Upper lobe of right lung (tissue), 1 donor: Measurements from ENCODE around the gene RASAL2. TPM values are rescaled to one million over a fixed set of nuclear protein-coding genes. Genes with fewer than 3 reads are reported as not detected.

Experiments used
- ATAC-seq: fragments of 200-7000 bp; cut with Tn5 transposase; one replicate; pipeline ENCODE4 v1.9.1; 2020; ENCODE audit warnings: mild to moderate bottlenecking, moderate library complexity
- DNase-seq: peaks from one replicate; pipeline ENCODE4 v3.0.0-alpha.2; 2020
- H3K27ac ChIP-seq: fragments of 200-600 bp; one replicate; pipeline ENCODE4 v1.8.0; 2022
- H3K27me3 ChIP-seq: fragments of 200-600 bp; one replicate; pipeline ENCODE4 v1.8.0; 2022; ENCODE audit warnings: mild to moderate bottlenecking
- H3K36me3 ChIP-seq: fragments of 200-600 bp; one replicate; pipeline ENCODE4 v1.8.0; 2022
- H3K4me1 ChIP-seq: fragments of 200-600 bp; one replicate; pipeline ENCODE4 v1.8.0; 2022
- H3K4me3 ChIP-seq: fragments of 200-600 bp; one replicate; pipeline ENCODE4 v1.8.0; 2022; ENCODE audit warnings: mild to moderate bottlenecking
- H3K9me3 ChIP-seq: fragments of 200-600 bp; one replicate; pipeline ENCODE4 v1.8.0; 2022
- CTCF ChIP-seq: fragments of 200-600 bp; IDR thresholded peaks from one replicate; pipeline ENCODE4 v1.8.0; 2022; ENCODE audit warnings: antibody characterized with exemption
- intact Hi-C: fragments of 100-400 bp; cut with DNase I; formaldehyde crosslinking; loops from one replicate; pipeline ENCODE4 v1.11.0; 2022
- total RNA-seq: library from RNA; stranded (reverse); fragmentation: NEBNext Ultra II Directional; extraction: Animal tissue kit (Norgen Biotek cat#: 25700); gene quantifications from one replicate; pipeline ENCODE4 v1.2.1, GENCODE V29; 2021
- donor health status: DM: no; HTN: yes; CAD: no; lungs with severe emphysema.

The RASAL2 gene
- total RNA-seq, 1 donor from 2014 or later, result 39.4 TPM

GRCh38 chr1:178452013-178452412 lies 358.1 kb downstream of the RASAL2 start:
- no peak for ATAC-seq
- intact Hi-C loops, result no loop called here

GRCh38 chr1:178456472-178456871 lies 362.6 kb downstream of the RASAL2 start:
- DNase-seq, result no peak
- Histone ChIP-seq H3K27ac (no peak overlapping the region), H3K27me3 (no peaks in the 10 kb centered on the region), H3K9me3 (no peaks in the 10 kb centered on the region), H3K36me3 (peaks cover 41% of the 10 kb centered on the region), H3K4me1 (no peaks in the 10 kb centered on the region), H3K4me3 (no peak overlapping the region)
- no peak for TF ChIP-seq CTCF
- ATAC-seq, result no peak
- intact Hi-C loops, result no loop called here

More at GRCh38 chr1:178452013-178452412, 358.1 kb downstream of the RASAL2 start:
- no peak for TF ChIP-seq CTCF
- no peak overlapping the region for H3K27ac ChIP-seq
- H3K9me3 ChIP-seq, result no peaks in the 10 kb centered on the region
- no peak for DNase-seq
- H3K4me1 ChIP-seq, result no peaks in the 10 kb centered on the region
- peaks cover 17% of the 10 kb centered on the region for H3K36me3 ChIP-seq
- H3K27me3 ChIP-seq, result no peaks in the 10 kb centered on the region
- no peak overlapping the region for H3K4me3 ChIP-seq

- no peaks in the 10 kb centered on the region for H3K4me1 ChIP-seq
- ATAC-seq (no peak), DNase-seq (no peak)
- H3K4me3 ChIP-seq, result no peak overlapping the region
- H3K27me3 ChIP-seq, result no peaks in the 10 kb centered on the region
- no peak for TF ChIP-seq CTCF
- intact Hi-C loops, result no loop called here
- H3K36me3 ChIP-seq, result peaks cover 30% of the 10 kb centered on the region
- no peak overlapping the region for H3K27ac ChIP-seq
- no peaks in the 10 kb centered on the region for H3K9me3 ChIP-seq
Measured at GRCh38 chr1:178457651-178458050, 363.7 kb downstream of the RASAL2 start.

GRCh38 chr1:178458203-178458602 lies 364.3 kb downstream of the RASAL2 start:
- DNase-seq, result no peak
- no peak overlapping the region for H3K27ac ChIP-seq
- peaks cover 29% of the 10 kb centered on the region for H3K36me3 ChIP-seq
- no peak for TF ChIP-seq CTCF
- no peaks in the 10 kb centered on the region for H3K9me3 ChIP-seq
- no peaks in the 10 kb centered on the region for H3K27me3 ChIP-seq
- H3K4me3 ChIP-seq, result no peak overlapping the region
- ATAC-seq, result no peak
- intact Hi-C loops, result no loop called here
- H3K4me1 ChIP-seq, result no peaks in the 10 kb centered on the region

- Histone ChIP-seq H3K4me1 (no peaks in the 10 kb centered on the region), H3K36me3 (peaks cover 37% of the 10 kb centered on the region), H3K27ac (no peak overlapping the region), H3K27me3 (no peaks in the 10 kb centered on the region), H3K4me3 (no peak overlapping the region), H3K9me3 (no peaks in the 10 kb centered on the region)
- ATAC-seq (no peak), DNase-seq (no peak)
- intact Hi-C loops, result no loop called here
- no peak for TF ChIP-seq CTCF
Measured at GRCh38 chr1:178461104-178461503, 367.2 kb downstream of the RASAL2 start.

- no peaks in the 10 kb centered on the region for H3K4me1 ChIP-seq
- intact Hi-C loops, result no loop called here
- no peaks in the 10 kb centered on the region for H3K27me3 ChIP-seq
- ATAC-seq (no peak), DNase-seq (no peak)
- H3K36me3 ChIP-seq, result peaks cover 43% of the 10 kb centered on the region
- H3K27ac ChIP-seq, result no peak overlapping the region
- no peak for TF ChIP-seq CTCF
- no peak overlapping the region for H3K4me3 ChIP-seq
- no peaks in the 10 kb centered on the region for H3K9me3 ChIP-seq
Measured at GRCh38 chr1:178461701-178462100, 367.8 kb downstream of the RASAL2 start.
